HuH-7.5 (cell line): Measurements from ENCODE around the gene GNA15.

Experiments
- DNase-seq: peaks from one replicate; pipeline ENCODE4 v3.0.0; 2011; ENCODE audit warnings: low spot score

The GNA15 gene

GRCh38 chr19:3175781-3176714 is 40.2 kb downstream of the GNA15 start:
- DNase-seq: no peak

- DNase-seq: no peak
Observed at GRCh38 chr19:3176715-3177501, 41.1 kb downstream of the GNA15 start.

- DNase-seq: no peak
Observed at GRCh38 chr19:3178377-3178972, 42.6 kb downstream of the GNA15 start, which contains the start of gene S1PR4. S1PR4 (plus strand) TSS chr19:3178769; CDS start chr19:3178793, 24 bp downstream.

GRCh38 chr19:3178973-3179738 is 43.3 kb downstream of the GNA15 start:
- no peak for DNase-seq

- DNase-seq: no peak
Observed at GRCh38 chr19:3179739-3180293, 44.0 kb downstream of the GNA15 start.

- DNase-seq: no peak
Observed at GRCh38 chr19:3183721-3184641, 48.1 kb downstream of the GNA15 start.

- peak; percentile 82 for DNase-seq
Observed at GRCh38 chr19:3184847-3185460, 49.1 kb downstream of the GNA15 start.

- peak; percentile 90 for DNase-seq
Observed at GRCh38 chr19:3185461-3186159, 49.8 kb downstream of the GNA15 start, which contains the start of gene NCLN. NCLN (plus strand) TSS chr19:3185930; CDS start chr19:3186031, 101 bp downstream.

- no peak for DNase-seq
Observed at GRCh38 chr19:3186160-3186688, 50.4 kb downstream of the GNA15 start.

GRCh38 chr19:3186891-3187661 is 51.2 kb downstream of the GNA15 start:
- no peak for DNase-seq

- DNase-seq: no peak
Observed at GRCh38 chr19:3187662-3188511, 52.1 kb downstream of the GNA15 start.

- no peak for DNase-seq
Observed at GRCh38 chr19:3188627-3189596, 53.1 kb downstream of the GNA15 start.

GRCh38 chr19:3189702-3190469 is 54.1 kb downstream of the GNA15 start:
- DNase-seq: no peak

- no peak for DNase-seq
Observed at GRCh38 chr19:3190470-3190770, 54.6 kb downstream of the GNA15 start.
